ENCODE data around the gene ANKS1B.
"Not testable (repeated sequence)": the region's sequence is repeated elsewhere in the genome, so short reads cannot be mapped to it uniquely, and the experiment has no call there.

The ANKS1B gene

DNA sequence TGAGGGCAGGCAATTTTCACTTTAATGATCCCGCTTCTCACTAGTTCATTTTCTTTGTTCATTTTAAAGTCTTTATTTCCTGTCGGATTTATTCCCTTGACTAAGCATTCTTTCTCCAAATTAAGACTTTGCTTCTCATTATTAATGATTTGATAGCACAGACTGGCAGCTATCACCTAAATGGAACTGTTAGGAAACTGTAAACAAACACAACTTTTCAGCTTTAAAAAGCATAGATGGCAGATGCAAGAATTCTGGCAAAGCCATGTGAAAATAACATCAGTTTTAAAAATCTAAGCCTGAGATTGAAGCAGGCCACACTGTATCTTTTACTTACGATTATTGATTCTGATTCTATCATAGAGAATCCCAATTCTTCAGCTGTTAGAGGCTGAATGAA, 225.7 kb downstream of the ANKS1B start:
- no peak for DNase-seq (ENCODE audit: low read depth)

DNA sequence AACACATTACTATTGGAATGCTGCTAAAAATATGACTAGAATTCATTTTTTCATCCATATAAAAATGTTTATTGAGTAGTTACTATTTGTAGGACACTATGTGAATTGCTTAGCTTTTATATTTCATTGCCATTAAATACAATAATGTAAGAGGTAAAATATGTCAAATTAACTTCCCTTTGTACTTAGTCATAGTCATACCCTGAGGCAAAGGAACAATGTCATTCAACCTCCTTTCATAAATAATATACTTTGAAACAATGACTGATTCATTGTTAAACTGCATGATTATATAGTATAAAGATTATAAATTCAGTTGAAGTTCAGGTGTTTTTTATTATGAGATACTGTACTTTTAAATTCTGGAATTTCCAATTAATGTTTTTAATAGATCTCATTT, 232.0 kb downstream of the ANKS1B start:
- DNase-seq (ENCODE audit: low read depth) = no peak

DNA sequence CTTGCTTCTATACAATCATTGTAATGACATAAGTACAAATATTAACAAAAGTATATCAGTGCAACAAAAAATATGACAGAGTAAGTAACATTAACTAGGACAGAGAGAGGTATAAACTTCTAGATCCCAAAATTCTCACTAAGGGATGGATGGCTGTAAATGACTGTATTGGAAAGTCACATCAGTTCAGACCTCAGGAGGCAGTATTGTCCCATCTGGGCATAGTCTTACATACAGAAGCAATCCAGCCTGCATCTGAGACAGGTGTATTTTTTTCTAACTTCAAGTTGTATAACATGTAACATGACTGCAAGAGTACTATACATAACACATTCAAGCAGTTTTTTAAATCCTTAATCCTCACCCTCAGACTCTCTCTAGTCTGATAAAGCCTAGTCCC, 238.2 kb downstream of the ANKS1B start:
- no peak for DNase-seq (ENCODE audit: low read depth)

- DNase-seq (ENCODE audit: low read depth) = no peak
These were observed 238.8 kb downstream of the ANKS1B start for GRCh38 chr12:99745895-99746294.

DNA sequence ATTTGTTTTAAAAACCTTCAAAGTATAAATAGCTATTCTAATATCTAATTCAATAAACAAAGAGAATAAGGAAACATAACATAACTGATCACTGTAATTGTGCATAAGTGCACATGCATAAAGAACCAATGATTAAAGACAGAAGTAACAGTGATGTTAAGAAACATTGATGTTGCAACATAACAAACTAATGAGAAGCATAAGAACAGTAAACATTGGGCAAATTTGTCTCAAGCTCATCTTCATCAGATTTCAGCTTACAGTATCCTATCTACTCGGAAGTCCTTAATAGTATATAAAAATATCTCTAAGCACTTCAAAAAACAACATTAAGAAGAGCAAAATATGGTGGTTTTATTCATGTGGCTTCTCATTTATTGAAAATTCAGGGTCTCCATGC, 239.6 kb downstream of the ANKS1B start:
- no peak for DNase-seq (ENCODE audit: low read depth)

- no peak for DNase-seq (ENCODE audit: low read depth)
These were observed 247.9 kb downstream of the ANKS1B start for GRCh38 chr12:99736760-99737269.

GRCh38 chr12:99732131-99732530, 252.6 kb downstream of the ANKS1B start:
- DNase-seq (ENCODE audit: low read depth) = no peak

DNA sequence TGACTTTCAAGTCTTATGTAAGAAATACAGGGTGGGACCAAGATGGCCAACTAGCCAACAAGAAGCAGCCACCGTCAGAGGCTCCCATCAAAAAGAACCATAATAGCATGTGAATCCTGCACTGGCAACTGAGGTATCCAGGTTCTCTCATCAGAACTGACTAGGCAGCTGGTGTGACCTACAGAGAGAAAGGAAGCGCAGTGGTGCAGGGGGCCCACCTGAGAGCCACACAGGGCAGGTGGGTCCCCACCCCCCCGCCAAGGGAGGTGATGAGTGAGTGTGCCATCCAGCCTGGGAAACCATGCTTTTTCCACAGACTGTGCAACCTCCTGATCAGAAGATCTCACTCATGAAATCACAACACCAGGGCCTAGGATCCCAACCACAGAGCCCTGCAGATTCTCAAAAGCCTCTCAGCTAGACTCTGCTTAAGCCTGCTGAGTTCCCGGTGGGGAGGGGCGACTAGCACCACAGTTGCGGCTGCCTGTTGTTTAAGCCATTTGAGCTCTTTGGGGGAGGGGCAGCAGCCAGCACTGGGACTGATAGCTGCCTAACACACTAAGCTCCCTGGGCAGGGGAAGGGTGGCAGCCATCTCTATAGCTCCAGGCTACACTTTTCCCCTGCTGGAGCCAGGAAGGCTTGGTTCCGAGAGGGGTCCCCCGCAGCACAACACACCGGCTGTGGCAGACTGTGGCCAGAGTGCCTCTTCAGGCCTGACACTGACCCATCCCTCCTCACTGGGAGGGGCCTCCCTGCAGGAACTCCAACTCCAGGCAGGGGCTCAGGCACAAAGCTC, 261.8 kb downstream of the ANKS1B start:
- DNase-seq (ENCODE audit: low read depth) = no peak

DNA sequence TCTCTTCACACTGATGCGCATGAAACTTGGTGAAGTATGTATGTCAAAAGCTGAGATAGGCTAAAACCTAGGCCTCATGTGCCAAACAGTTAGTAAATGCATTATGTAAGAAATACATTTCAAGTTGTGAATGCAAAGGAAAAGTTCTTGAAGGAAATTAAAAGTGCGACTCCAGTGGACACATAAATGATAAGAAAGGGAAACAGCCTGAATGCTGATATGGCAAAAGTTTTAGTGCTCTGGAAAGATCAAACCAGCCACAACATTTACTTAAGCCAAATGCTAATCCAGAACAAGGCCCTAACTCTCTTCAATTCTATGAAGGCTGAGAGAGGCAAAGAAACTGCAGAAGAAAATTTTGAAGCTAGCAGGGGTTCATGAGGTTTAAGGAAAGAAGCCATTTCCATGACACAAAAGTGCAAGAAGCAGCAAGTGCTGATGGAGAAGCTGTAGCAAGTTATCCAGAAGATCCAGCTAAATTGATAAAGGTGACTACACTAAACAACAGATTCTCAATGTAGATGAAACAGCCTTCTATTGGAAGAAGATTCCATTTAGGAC, 262.9 kb downstream of the ANKS1B start:
- no peak for DNase-seq (ENCODE audit: low read depth)

- not testable (repeated sequence) for DNase-seq (ENCODE audit: low read depth)
These were observed 264.7 kb downstream of the ANKS1B start for GRCh38 chr12:99720083-99720465.

DNA sequence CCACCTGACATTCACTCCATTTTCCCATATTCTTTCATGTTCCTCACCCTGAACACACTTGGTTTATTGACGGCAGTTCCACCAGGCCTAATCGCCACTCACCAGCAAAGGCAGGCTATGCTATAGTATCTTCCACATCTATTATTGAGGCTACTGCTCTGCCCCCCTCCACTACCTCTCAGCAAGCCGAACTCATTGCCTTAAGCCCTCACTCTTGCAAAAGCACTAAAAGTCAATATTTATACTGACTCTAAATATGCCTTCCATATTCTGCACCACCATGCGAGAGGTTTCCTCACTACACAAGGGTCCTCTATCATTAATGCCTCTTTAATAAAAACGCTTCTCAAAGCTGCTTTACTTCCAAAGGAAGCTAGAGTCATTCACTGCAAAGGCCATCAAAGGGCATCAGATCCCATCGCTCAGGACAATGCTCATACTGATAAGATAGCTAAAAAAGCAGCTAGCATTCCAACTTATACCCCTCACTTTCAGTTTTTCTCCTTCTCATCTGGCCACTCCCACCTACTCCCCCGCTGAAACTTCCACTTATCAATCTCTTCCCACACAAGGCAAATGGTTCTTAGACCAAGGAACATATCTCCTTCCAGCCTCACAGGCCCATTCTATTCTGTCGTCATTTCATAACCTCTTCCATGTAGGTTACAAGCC, 265.2 kb downstream of the ANKS1B start:
- DNase-seq (ENCODE audit: low read depth) = not testable (repeated sequence)

GRCh38 chr12:99715841-99716510, 268.8 kb downstream of the ANKS1B start:
- not testable (repeated sequence) for DNase-seq (ENCODE audit: low read depth)

DNA sequence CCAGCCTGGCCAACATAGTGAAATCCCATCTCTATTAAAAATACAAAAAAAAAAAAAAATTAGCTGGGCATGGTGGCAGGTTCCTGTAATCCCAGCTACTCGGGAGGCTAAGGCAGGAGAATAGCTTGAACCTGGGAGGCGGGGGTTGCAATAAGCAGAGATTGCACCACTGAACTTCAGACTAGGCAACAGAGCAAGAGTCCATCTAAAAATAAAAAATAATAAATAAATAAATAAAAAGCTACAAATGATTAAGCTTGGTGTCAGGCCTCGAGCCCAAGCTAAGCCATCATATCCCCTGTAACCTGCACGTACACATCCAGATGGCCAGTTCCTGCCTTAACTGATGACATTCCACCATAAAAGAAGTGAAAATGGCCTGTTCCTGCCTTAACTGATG, 269.8 kb downstream of the ANKS1B start:
- DNase-seq (ENCODE audit: low read depth) = not testable (repeated sequence)

GRCh38 chr12:99713946-99714520, 270.7 kb downstream of the ANKS1B start:
- DNase-seq (ENCODE audit: low read depth) = no peak

DNA sequence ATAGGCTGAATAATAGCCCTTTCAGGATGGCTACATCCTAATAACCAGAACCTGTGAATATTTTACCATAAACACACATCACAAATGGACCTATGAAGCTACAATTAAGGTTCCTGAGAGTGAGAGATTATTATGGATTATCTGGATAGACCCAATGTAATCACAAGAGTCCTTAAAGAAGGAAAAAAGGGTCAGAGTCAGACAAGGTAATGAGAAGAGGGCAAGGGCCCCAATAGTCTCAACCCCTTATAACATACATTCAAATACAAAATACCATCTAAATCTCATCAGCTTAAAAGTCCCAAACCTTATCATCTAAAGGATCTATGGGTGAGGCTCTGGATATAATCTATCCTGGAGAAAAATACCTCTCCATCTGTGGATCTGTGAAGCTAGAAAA, 272.5 kb downstream of the ANKS1B start:
- no peak for DNase-seq (ENCODE audit: low read depth)

GRCh38 chr12:99711246-99711645, 273.5 kb downstream of the ANKS1B start:
- DNase-seq (ENCODE audit: low read depth) = no peak

- no peak for DNase-seq (ENCODE audit: low read depth)
These were observed 275.1 kb downstream of the ANKS1B start for GRCh38 chr12:99709619-99710018.

DNA sequence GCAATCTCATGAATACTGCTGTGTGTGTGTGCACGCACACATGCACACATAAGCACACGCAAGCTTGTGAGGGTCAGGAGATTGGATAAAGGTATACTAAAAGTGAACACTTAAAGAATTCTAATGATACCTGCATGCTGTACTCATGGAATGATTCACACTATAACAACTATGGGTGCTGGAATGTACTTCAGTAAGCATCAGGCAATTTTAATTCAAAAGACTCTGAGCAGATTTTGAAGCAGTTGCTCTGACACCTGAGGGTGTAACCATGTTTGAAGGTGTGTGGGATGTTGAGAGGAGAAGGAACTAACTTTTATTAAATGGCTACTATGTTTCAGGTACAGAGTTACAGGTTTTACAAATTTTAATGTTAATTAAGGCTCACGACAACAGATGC, 275.6 kb downstream of the ANKS1B start:
- DNase-seq (ENCODE audit: low read depth) = no peak

- DNase-seq (ENCODE audit: low read depth) = no peak
These were observed 276.9 kb downstream of the ANKS1B start for GRCh38 chr12:99707883-99708282.

GRCh38 chr12:99706736-99707473, 277.8 kb downstream of the ANKS1B start:
- DNase-seq (ENCODE audit: low read depth) = no peak

DNA sequence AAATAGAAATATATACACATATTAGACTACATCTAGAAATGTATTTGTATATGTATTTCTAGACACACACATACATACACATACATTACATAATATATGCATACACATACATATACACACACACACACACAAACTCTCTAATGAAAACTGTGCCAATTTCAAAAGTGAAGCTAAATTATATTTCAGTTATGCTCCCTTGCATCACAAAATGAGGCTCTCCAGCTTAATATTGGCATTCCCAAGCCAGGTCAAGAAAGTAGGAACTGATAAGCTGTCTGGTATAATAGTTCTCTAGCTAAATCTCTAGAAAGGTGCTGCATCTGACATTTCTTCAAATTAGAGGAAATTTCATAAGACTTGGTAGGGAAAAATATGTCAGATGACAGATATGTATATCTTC, 280.3 kb downstream of the ANKS1B start:
- DNase-seq (ENCODE audit: low read depth) = no peak

DNA sequence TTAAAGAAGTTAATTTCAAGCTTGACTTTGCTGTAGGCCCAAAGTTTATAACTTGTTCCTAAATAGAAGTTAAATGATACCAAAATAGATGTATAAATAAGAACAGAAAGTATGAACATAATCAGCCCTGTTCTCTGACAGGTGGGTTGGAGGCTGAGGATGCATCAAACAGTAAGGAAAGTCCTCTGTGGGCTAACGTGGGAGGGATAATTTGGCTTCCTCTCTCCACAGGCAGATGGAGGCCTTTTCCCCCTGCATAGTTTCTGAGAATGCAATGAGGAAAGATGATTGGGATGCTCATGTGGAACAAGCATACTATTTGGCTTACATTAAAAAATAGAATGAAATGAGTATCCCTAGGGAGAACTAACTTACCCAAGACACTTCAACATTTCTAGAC, 280.7 kb downstream of the ANKS1B start:
- no peak for DNase-seq (ENCODE audit: low read depth)

All from stimulated activated CD8-positive, alpha-beta memory T cell treated with anti-CD3 and anti-CD28 coated beads, Interleukin-7, amount 100 ng/mL, for 24 hours (primary cell).